Pancreas (tissue), 10 donors: Measurements from ENCODE around the gene SPO11. TPM values are rescaled to one million over a fixed set of nuclear protein-coding genes. Genes with fewer than 3 reads are reported as not detected.
A peak's percentile ranks its signal among the peaks of the same experiment; 100 is the strongest.

Experiments used
- ATAC-seq, 4 donors: fragments of 200-7000 bp; cut with Tn5 transposase; one replicate each; pipeline versions ENCODE4 v1.8.0 to v1.9.1; 2020; ENCODE audit warnings: mild to moderate bottlenecking in 4 of 4, moderate library complexity in 4 of 4
- DNase-seq, 6 donors: peaks; one replicate each; pipeline ENCODE4 v3.0.0-alpha.2; 2020
- FAIRE-seq: peaks from 2 replicates; lab custom pipeline; 2012; peaks lifted over from hg19 to GRCh38; lab: Jason Lieb, UNC
- H3K27ac ChIP-seq, 4 donors: fragments of 200-600 bp; sonication (generic); 1 replicate in 3 of 4; 2 replicates in 1 of 4; pipeline versions ENCODE4 v1.5.0 to v1.8.0; 2020
- H3K27me3 ChIP-seq, 4 donors: fragments of 200-600 bp; one replicate each; pipeline ENCODE4 v1.8.0; 2021
- H3K36me3 ChIP-seq, 3 donors: fragments of 200-600 bp; sonication (generic) in 1 of 3; one replicate each; pipeline versions ENCODE4 v1.5.0 to v1.8.0; 2020 to 2021
- H3K4me1 ChIP-seq, 3 donors: fragments of 200-600 bp; one replicate each; pipeline ENCODE4 v1.8.0; 2021
- H3K4me3 ChIP-seq, 4 donors: fragments of 200-600 bp; sonication (generic) in 2 of 4; one replicate each; pipeline versions ENCODE4 v1.5.0 to v1.8.0; 2020 to 2021
- H3K9me3 ChIP-seq, 4 donors: fragments of 200-600 bp; one replicate each; pipeline ENCODE4 v1.8.0; 2021
- CTCF ChIP-seq, 4 donors: fragments of 200-600 bp; sonication (generic) in 3 of 4; IDR thresholded peaks; one replicate each; pipeline versions ENCODE4 v1.5.0 to v1.8.0; 2021; ENCODE audit warnings: antibody characterized with exemption in 4 of 4
- WGBS, 2 donors: extraction: QIAGEN DNeasy Blood & Tissue Kit; methylation state at CpG; one replicate each; pipeline ENCODE4 v1.1.7; 2013; 5-methylcytosine and 5-hydroxymethylcytosine counted together
- intact Hi-C, 3 donors: fragments of 100-400 bp; cut with DNase I; formaldehyde crosslinking; loops; one replicate each; pipeline versions ENCODE4 v1.11.1 to v1.14.2; 2022
- polyA plus RNA-seq, 2 donors: library from polyadenylated mRNA; stranded (reverse); fragments of 200-250 nt; gene quantifications; one replicate each; pipeline ENCODE4 v1.2.3, GENCODE V29; 2013
- total RNA-seq, 6 donors: library from RNA; stranded (reverse); fragmentation: NEBNext Ultra II Directional in 4 of 6; extraction: Animal tissue kit (Norgen Biotek cat#: 25700) in 4 of 6; gene quantifications; one replicate each; pipeline versions ENCODE4 v1.2.1 to v1.2.4, GENCODE V29; 2021 to 2023
- donor health status: healthy with polysubstance abuse.
- donor health status: DM: no; HTN: no; CAD: no; lungs with moderate emphysema.
- donor health status: DM: no; HTN: no; CAD: no.
- donor health status: control.
- donor health status: control.
- donor health status: Bipolar disorder and iron deficiency.
- donor health status: DM: yes; HTN: yes; CAD: no.
- donor health status: DM: no; HTN: no; CAD: no.
- donor health status: DM: no; HTN: no; CAD: no.
- donor health status: DM: yes; HTN: yes; CAD: no.

SPO11 gene
- total and polyA plus RNA-seq, 8 donors, result not detected

- H3K27me3 ChIP-seq, result no peaks in the 10 kb centered on the region
- 94 to 95% methylated on average over 10 of the region's 10 CpGs for WGBS, 2 donors
- no peak for TF ChIP-seq CTCF (IDR thresholded peaks at IDR 0.05)
- no peak overlapping the region for H3K4me3 ChIP-seq
- no peaks in the 10 kb centered on the region for H3K4me1 ChIP-seq
- intact Hi-C loops, result loop anchor here in 2 of 3 donors (10.0 kb wide), 2 partner anchors 129 to 209 kb away; no protein-coding TSS in a partner anchor
- no peaks in the 10 kb centered on the region for H3K9me3 ChIP-seq
- DNase-seq (no peak), ATAC-seq (peak in 2 of 4 donors; percentile 39 to 53), FAIRE-seq (no peak)
- H3K27ac ChIP-seq, result no peak overlapping the region
- peaks cover 4 to 51% (median 18%) of the 10 kb centered on the region in 3 donors for H3K36me3 ChIP-seq
These were observed 46.1 kb downstream of the SPO11 start for GRCh38 chr20:57375652-57376230.

GRCh38 chr20:57377350-57377749 lies 47.7 kb downstream of the SPO11 start:
- WGBS, 2 donors, result 81 to 84% methylated on average over 13 of the region's 13 CpGs
- intact Hi-C loops, result loop anchor here in 2 of 3 donors (10.0 kb wide), 2 partner anchors 127 to 207 kb away; no protein-coding TSS in a partner anchor
- no peak overlapping the region for H3K4me3 ChIP-seq
- no peaks in the 10 kb centered on the region for H3K9me3 ChIP-seq
- no peaks in the 10 kb centered on the region for H3K27me3 ChIP-seq
- FAIRE-seq (no peak), ATAC-seq (no peak), DNase-seq (no peak)
- no peaks in the 10 kb centered on the region for H3K4me1 ChIP-seq
- TF ChIP-seq CTCF (IDR thresholded peaks at IDR 0.05), result no peak
- peaks cover 4 to 38% (median 18%) of the 10 kb centered on the region in 3 donors for H3K36me3 ChIP-seq
- no peak overlapping the region for H3K27ac ChIP-seq

GRCh38 chr20:57378107-57378506 lies 48.5 kb downstream of the SPO11 start:
- WGBS, 2 donors, result 85% methylated on average over 16 of the region's 16 CpGs
- Histone ChIP-seq H3K4me3 (no peak overlapping the region), H3K27ac (no peak overlapping the region), H3K36me3 (peaks cover 4 to 35% (median 18%) of the 10 kb centered on the region in 3 donors), H3K9me3 (no peaks in the 10 kb centered on the region), H3K4me1 (no peaks in the 10 kb centered on the region), H3K27me3 (no peaks in the 10 kb centered on the region)
- DNase-seq, result no peak
- no peak for TF ChIP-seq CTCF (IDR thresholded peaks at IDR 0.05)
- intact Hi-C loops, result loop anchor here in 2 of 3 donors (10.0 kb wide), 2 partner anchors 127 to 207 kb away; no protein-coding TSS in a partner anchor
- FAIRE-seq, result no peak
- ATAC-seq, result no peak

- no peak for DNase-seq
- intact Hi-C loops, result loop anchor here in 2 of 3 donors (10.0 kb wide), 2 partner anchors 126 to 206 kb away; no protein-coding TSS in a partner anchor
- WGBS, 2 donors, result 87 to 88% methylated on average over 4 of the region's 4 CpGs
- Histone ChIP-seq H3K4me1 (no peaks in the 10 kb centered on the region), H3K36me3 (peaks cover 4 to 34% (median 18%) of the 10 kb centered on the region in 3 donors), H3K4me3 (no peak overlapping the region), H3K27me3 (no peaks in the 10 kb centered on the region), H3K27ac (no peak overlapping the region), H3K9me3 (no peaks in the 10 kb centered on the region)
- ATAC-seq, result no peak
- no peak for FAIRE-seq
- no peak for TF ChIP-seq CTCF (IDR thresholded peaks at IDR 0.05)
These were observed 49.2 kb downstream of the SPO11 start for GRCh38 chr20:57378646-57379262.
